HCT116 (cell line): Measurements from ENCODE around the gene HYI. TPM values are rescaled to one million over a fixed set of nuclear protein-coding genes. Genes with fewer than 3 reads are reported as not detected.

ENCODE experiments used
- ATAC-seq: fragments of 200-7000 bp; cut with Tn5 transposase; 2 replicates; pipeline ENCODE4 v1.9.1; 2020; ENCODE audit warnings: mild to moderate bottlenecking, moderate library complexity
- BruUV-seq: library from RNA; stranded (reverse); fragments of 400-500 nt; replicated peaks from 2 replicates; lab custom pipeline; 2021; lab: Mats Ljungman, UMichigan
- CTCF ChIA-PET: fragments of 300-600 bp; sonication (Branson Sonifier 250); formaldehyde crosslinking; loops from one replicate; lab custom pipeline; 2021; ENCODE audit warnings: antibody characterized with exemption; lab: Charles Lee
- POLR2A ChIA-PET: fragments of 300-600, 350-600 bp; sonication (Branson Sonifier 250); formaldehyde crosslinking; loops from one replicate; lab custom pipeline; 2021; ENCODE audit warnings: antibody characterized with exemption; lab: Charles Lee
- RAD21 ChIA-PET, 2 experiments: fragments of 300-600 bp; sonication (Branson Sonifier 250); formaldehyde crosslinking; loops; one replicate each; lab custom pipeline; 2023; ENCODE audit warnings: low total read pairs in 2 of 2; ENCODE audit not compliant: uncharacterized antibody in 2 of 2, unreplicated experiment in 2 of 2, low non-redundant PET in 1 of 2; lab: Charles Lee
- DNase-seq: peaks from one replicate; pipeline ENCODE4 v3.0.0-alpha.2; 2010; ENCODE audit warnings: low read depth, low spot score
- H2AFZ ChIP-seq: fragments of 200-600 bp; shearing (Covaris generic), sonication (generic); 2 replicates; pipeline ENCODE4 v1.6.1; 2017; ENCODE audit warnings: low read depth, mixed run types, mixed read lengths, antibody characterized with exemption, low read length; ENCODE audit not compliant: poor library complexity, severe bottlenecking
- H3K27ac ChIP-seq: 2 replicates; pipeline ENCODE4 v1.5.1; 2012; ENCODE audit warnings: low read depth, low read length
- H3K27me3 ChIP-seq: fragments of 200-600 bp; sonication (generic); 2 replicates; pipeline ENCODE4 v1.6.1; 2016; ENCODE audit warnings: mixed run types, low read length, mixed read lengths; ENCODE audit not compliant: insufficient read depth
- H3K36me3 ChIP-seq, 2 experiments: fragments of 200-500 bp in 1 of 2; fragments of 200-600 bp in 1 of 2; sonication (Bioruptor generic) in 1 of 2; sonication (generic) in 1 of 2; 2 replicates each; pipeline versions ENCODE4 v1.5.1 to v1.6.1; 2014 to 2016; ENCODE audit warnings: low read length in 2 of 2, inconsistent platforms in 1 of 2, mixed read lengths in 1 of 2, mixed run types in 1 of 2; ENCODE audit not compliant: insufficient read depth in 2 of 2, control insufficient read depth in 1 of 2
- H3K4me1 ChIP-seq, 2 experiments: fragments of 200-600 bp in 1 of 2; sonication (generic) in 1 of 2; 2 replicates each; pipeline versions ENCODE4 v1.5.1 to v1.6.1; 2012 to 2017; ENCODE audit warnings: low read length in 2 of 2, inconsistent platforms in 1 of 2, mild to moderate bottlenecking in 1 of 2, mixed read lengths in 1 of 2, mixed run types in 1 of 2, moderate library complexity in 1 of 2; ENCODE audit not compliant: insufficient read depth in 2 of 2, control insufficient read depth in 1 of 2
- H3K4me2 ChIP-seq: fragments of 200-600 bp; sonication (generic); 2 replicates; pipeline ENCODE4 v1.6.1; 2017; ENCODE audit warnings: mixed run types, low read length, mixed read lengths
- H3K4me3 ChIP-seq, 2 experiments: fragments of 200-600 bp in 1 of 2; sonication (generic) in 1 of 2; replicated peaks in 1 of 2; 2 replicates each; pipeline ENCODE4 v1.5.1; 2011 to 2016; ENCODE audit warnings: low read length in 2 of 2, control low read depth in 1 of 2, low read depth in 1 of 2, mild to moderate bottlenecking in 1 of 2, mixed read lengths in 1 of 2, mixed run types in 1 of 2
- H3K79me2 ChIP-seq: fragments of 200-600 bp; sonication (generic); 2 replicates; pipeline ENCODE4 v1.6.1; 2017; ENCODE audit warnings: mild to moderate bottlenecking, mixed run types, low read length, moderate library complexity, mixed read lengths; ENCODE audit not compliant: insufficient read depth
- H3K9ac ChIP-seq: fragments of 200-600 bp; sonication (generic); 2 replicates; pipeline ENCODE4 v1.6.1; 2016; ENCODE audit warnings: low read length, mixed read lengths
- H3K9me2 ChIP-seq: fragments of 200-600 bp; sonication (generic), shearing (Covaris generic); 2 replicates; pipeline ENCODE4 v1.6.1; 2017; ENCODE audit warnings: mixed run types, mild to moderate bottlenecking, moderate library complexity; ENCODE audit not compliant: insufficient read depth
- H3K9me3 ChIP-seq, 2 experiments: fragments of 200-500 bp in 1 of 2; fragments of 200-600 bp in 1 of 2; sonication (Bioruptor generic) in 1 of 2; sonication (generic) in 1 of 2; 2 replicates each; pipeline ENCODE4 v1.6.1; 2014 to 2017; ENCODE audit warnings: low read length in 2 of 2, mixed read lengths in 2 of 2, inconsistent platforms in 1 of 2, low read depth in 1 of 2, mild to moderate bottlenecking in 1 of 2, mixed run types in 1 of 2, moderate library complexity in 1 of 2; ENCODE audit not compliant: control insufficient read depth in 1 of 2, insufficient read depth in 1 of 2
- H4K20me1 ChIP-seq: fragments of 200-600 bp; sonication (generic), shearing (Covaris generic); 2 replicates; pipeline ENCODE4 v1.6.1; 2017; ENCODE audit warnings: mixed run types, mild to moderate bottlenecking, moderate library complexity; ENCODE audit not compliant: insufficient read depth
- ATF3 ChIP-seq: IDR thresholded peaks from 2 replicates; pipeline ENCODE4 v1.6.1; 2012
- CBX3 ChIP-seq: IDR thresholded peaks from 2 replicates; pipeline ENCODE4 v1.6.1; 2012; ENCODE audit warnings: low read depth
- CEBPB ChIP-seq: IDR thresholded peaks from 2 replicates; pipeline ENCODE4 v1.6.1; 2012; ENCODE audit warnings: low read depth
- EGR1 ChIP-seq: IDR thresholded peaks from 2 replicates; pipeline ENCODE4 v1.6.1; 2012; ENCODE audit warnings: low read depth
- EZH2 ChIP-seq: fragments of 200-600 bp; sonication (generic); IDR thresholded peaks from 2 replicates; pipeline ENCODE4 v1.6.1; 2017; ENCODE audit warnings: antibody characterized with exemption, mixed run types
- EZH2phosphoT487 ChIP-seq: fragments of 200-600 bp; IDR thresholded peaks from 2 replicates; pipeline ENCODE4 v1.6.1; 2018; ENCODE audit warnings: antibody characterized with exemption, borderline replicate concordance
- FOSL1 ChIP-seq: IDR thresholded peaks from 2 replicates; pipeline ENCODE4 v1.6.1; 2012; ENCODE audit warnings: low read depth
- JUND ChIP-seq: IDR thresholded peaks from 2 replicates; pipeline ENCODE4 v1.6.1; 2012
- RAD21 ChIP-seq: IDR thresholded peaks from 2 replicates; pipeline ENCODE4 v1.6.1; 2012; ENCODE audit warnings: low read depth, mild to moderate bottlenecking
- REST ChIP-seq: IDR thresholded peaks from 2 replicates; pipeline ENCODE4 v1.6.1; 2012; ENCODE audit warnings: low read depth
- SIN3A ChIP-seq: IDR thresholded peaks from 2 replicates; pipeline ENCODE4 v1.6.1; 2012; ENCODE audit warnings: low read depth
- SP1 ChIP-seq: IDR thresholded peaks from 2 replicates; pipeline ENCODE4 v1.6.1; 2012; ENCODE audit warnings: low read depth
- SRF ChIP-seq: IDR thresholded peaks from 2 replicates; pipeline ENCODE4 v1.6.1; 2012; ENCODE audit warnings: low read depth
- TCF7L2 ChIP-seq: IDR thresholded peaks from 2 replicates; pipeline ENCODE4 v1.7.0; 2011; ENCODE audit warnings: borderline replicate concordance, inconsistent platforms; ENCODE audit not compliant: insufficient read depth, insufficient read length; ENCODE audit errors: extremely low read depth
- YY1 ChIP-seq: IDR thresholded peaks from 2 replicates; pipeline ENCODE4 v1.6.1; 2011; ENCODE audit warnings: low read length, low read depth, moderate library complexity, mild to moderate bottlenecking; ENCODE audit not compliant: insufficient replicate concordance; ENCODE audit errors: extremely low read depth
- ZFX ChIP-seq: fragments of 450-650 bp; IDR thresholded peaks from 2 replicates; pipeline ENCODE4 v1.6.1; 2017
- ZNF274 ChIP-seq: fragments of 200-500 bp; sonication (Bioruptor generic); IDR thresholded peaks from 2 replicates; pipeline ENCODE4 v1.6.1; 2014; ENCODE audit warnings: mild to moderate bottlenecking, low read depth, low read length, inconsistent platforms
- intact Hi-C: fragments of 100-400 bp; cut with micrococcal nuclease; formaldehyde crosslinking; loops from 2 replicates; pipeline ENCODE4 v1.10.0; 2022
- total RNA-seq: library from RNA; stranded (reverse); gene quantifications from one replicate; pipeline ENCODE4 v1.2.1, GENCODE V29; 2021; ENCODE audit not compliant: unreplicated experiment

HYI gene
- total RNA-seq, 1 experiment from 2014 or later, result 13.9 TPM

DNA sequence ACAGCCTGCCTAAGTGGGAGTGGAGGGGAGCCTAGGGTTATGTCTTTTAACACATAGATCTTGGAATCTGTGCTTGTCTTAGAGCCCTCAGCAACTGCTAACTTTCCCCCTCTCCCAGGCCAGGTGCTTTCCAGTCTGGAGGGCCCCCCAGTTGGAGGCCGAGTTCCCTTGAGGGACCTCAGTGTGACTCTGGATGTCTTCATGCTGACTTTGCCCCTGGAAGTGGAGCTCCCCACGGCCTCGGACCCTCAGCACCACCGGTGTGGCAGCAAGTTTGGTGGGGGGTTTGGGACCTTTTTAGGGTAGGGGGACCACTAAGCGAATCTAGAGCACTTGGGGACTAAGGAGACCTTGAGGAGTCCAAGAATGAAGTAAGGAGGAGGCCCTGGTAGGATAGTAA, 22.9 kb downstream of the HYI start:
- no TSS peak for BruUV-seq
- no peak overlapping the region for H3K4me2 ChIP-seq
- no peaks in the 10 kb centered on the region for H3K27me3 ChIP-seq
- CTCF ChIA-PET, result no interaction called here
- no peak overlapping the region for H2AFZ ChIP-seq
- H3K79me2 ChIP-seq, result no peaks in the 10 kb centered on the region
- peaks cover 19 to 36% of the 10 kb centered on the region in 2 experiments; a peak in 3 of 4 replicates for H3K36me3 ChIP-seq
- POLR2A ChIA-PET, result no interaction called here
- DNase-seq, result no peak
- intact Hi-C loops, result no loop called here
- H3K4me1 ChIP-seq, result peaks cover 0 to 11% of the 10 kb centered on the region in 2 experiments; a peak in 2 of 4 replicates
- H3K9me2 ChIP-seq, result no peaks in the 10 kb centered on the region
- H3K9ac ChIP-seq, result no peak overlapping the region
- H3K27ac ChIP-seq, result no peak overlapping the region
- H4K20me1 ChIP-seq, result no peaks in the 10 kb centered on the region
- TF ChIP-seq EZH2 (no peak), EZH2phosphoT487 (no peak), TCF7L2 (no peak), ATF3 (no peak), JUND (no peak), SP1 (no peak), RAD21 (no peak), ZFX (no peak), ZNF274 (no peak), FOSL1 (no peak), YY1 (no peak), SIN3A (no peak), CBX3 (no peak), EGR1 (no peak), SRF (no peak), CEBPB (no peak), REST (no peak)
- ATAC-seq, result no peak
- RAD21 ChIA-PET, result no interaction called here
- no peak overlapping the region for H3K4me3 ChIP-seq
- H3K9me3 ChIP-seq, result no peaks in the 10 kb centered on the region
